Smooth muscle cell (in vitro differentiated cells): ENCODE data around the gene MYOZ2. TPM values are rescaled to one million over a fixed set of nuclear protein-coding genes. Genes with fewer than 3 reads are reported as not detected.
"Not testable (repeated sequence)": the region's sequence is repeated elsewhere in the genome, so short reads cannot be mapped to it uniquely, and the experiment has no call there.

Source experiments
- DNase-seq: peaks from one replicate; lab custom pipeline; 2025; ENCODE audit not compliant: unreplicated experiment; lab: John Stamatoyannopoulos, UW
- H2AFZ ChIP-seq: fragments of 200-600 bp; sonication (generic); 2 replicates; pipeline ENCODE4 v1.6.0; 2016; ENCODE audit warnings: antibody characterized with exemption, low read depth, mild to moderate bottlenecking
- H3F3A ChIP-seq: fragments of 200-600 bp; sonication (generic); 2 replicates; pipeline ENCODE4 v1.6.0; 2017; ENCODE audit warnings: antibody characterized with exemption, low read depth
- H3K27ac ChIP-seq: fragments of 200-600 bp; sonication (generic); 2 replicates; pipeline ENCODE4 v1.5.1; 2016; ENCODE audit warnings: low read depth, mild to moderate bottlenecking
- H3K27me3 ChIP-seq: fragments of 200-600 bp; sonication (generic); 2 replicates; pipeline ENCODE4 v1.6.1; 2016; ENCODE audit warnings: low read depth, mild to moderate bottlenecking
- H3K36me3 ChIP-seq: fragments of 200-600 bp; sonication (generic); 2 replicates; pipeline ENCODE4 v1.5.1; 2016; ENCODE audit warnings: low read depth
- H3K4me1 ChIP-seq: fragments of 200-600 bp; sonication (generic); 2 replicates; pipeline ENCODE4 v1.5.1; 2016; ENCODE audit warnings: low read depth
- H3K4me2 ChIP-seq: fragments of 200-600 bp; sonication (generic); 2 replicates; pipeline ENCODE4 v1.6.0; 2016; ENCODE audit warnings: mild to moderate bottlenecking
- H3K4me3 ChIP-seq: fragments of 200-600 bp; sonication (generic); 2 replicates; pipeline ENCODE4 v1.5.1; 2016; ENCODE audit warnings: mild to moderate bottlenecking
- H3K79me2 ChIP-seq: fragments of 200-600 bp; sonication (generic); 2 replicates; pipeline ENCODE4 v1.6.0; 2016; ENCODE audit warnings: low read depth, mild to moderate bottlenecking
- H3K9ac ChIP-seq: fragments of 200-600 bp; sonication (generic); 2 replicates; pipeline ENCODE4 v1.6.0; 2016; ENCODE audit warnings: low read depth
- H3K9me3 ChIP-seq: fragments of 200-600 bp; sonication (generic); replicated peaks from 2 replicates; pipeline ENCODE4 v1.5.1; 2016; ENCODE audit warnings: low read depth
- H4K20me1 ChIP-seq: fragments of 200-600 bp; sonication (generic); 2 replicates; pipeline ENCODE4 v1.6.0; 2016; ENCODE audit warnings: low read depth
- WGBS: methylation state at CpG from one replicate; pipeline ENCODE4 v1.1.7; 2016; ENCODE audit warnings: low lambda C conversion rate; 5-methylcytosine and 5-hydroxymethylcytosine counted together
- polyA plus RNA-seq: library from polyadenylated mRNA; unstranded; fragments of >200 nt; fragmentation: Nextera tagmentation; extraction: Ambion mirVana; gene quantifications from 2 replicates; pipeline ENCODE4 v1.2.1, GENCODE V29; 2016
- total RNA-seq: library from RNA; depleted of rRNA; stranded (reverse); fragments of >200 nt; gene quantifications from 2 replicates; pipeline ENCODE4 v1.2.3, GENCODE V29; 2014
- TF ChIP-seq, protein P1 (sequence below): fragments of 200-600 bp; sonication (generic); IDR thresholded peaks from 2 replicates; pipeline ENCODE4 v1.5.1; 2017; ENCODE audit warnings: borderline replicate concordance, mild to moderate bottlenecking, antibody characterized with exemption; ENCODE audit not compliant: insufficient read depth, poor library complexity, severe bottlenecking

The MYOZ2 gene
- total and polyA plus RNA-seq, 2 experiments from 2014 or later, result not detected

DNA sequence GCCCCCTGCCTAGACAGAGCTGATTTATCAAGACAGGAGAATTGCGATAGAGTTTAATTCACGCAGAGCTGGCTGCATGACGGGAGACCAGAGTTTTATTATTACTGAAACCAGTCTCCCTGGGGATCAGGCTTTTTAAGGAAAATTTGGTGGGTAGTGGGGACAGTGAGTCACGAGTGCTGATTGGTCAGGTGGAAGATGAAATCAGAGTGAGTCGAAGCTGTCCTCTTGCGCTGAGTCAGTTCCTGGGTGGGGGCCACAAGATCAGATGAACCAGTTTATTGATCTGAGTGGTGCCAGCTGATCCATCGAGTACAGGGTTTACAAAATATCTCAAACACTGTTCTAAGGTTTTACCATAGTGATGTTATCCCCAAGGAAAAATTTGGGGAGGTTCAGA is 36.6 kb downstream of the MYOZ2 start:
- Histone ChIP-seq H3K36me3 (no peaks in the 10 kb centered on the region), H3K27ac (no peak overlapping the region), H4K20me1 (no peaks in the 10 kb centered on the region), H3K27me3 (no peaks in the 10 kb centered on the region), H3K4me2 (no peak overlapping the region), H3K9me3 (no peaks in the 10 kb centered on the region), H3K9ac (no peak overlapping the region), H3K79me2 (no peaks in the 10 kb centered on the region), H3F3A (no peaks in the 10 kb centered on the region), H3K4me1 (no peaks in the 10 kb centered on the region), H2AFZ (no peak overlapping the region), H3K4me3 (no peak overlapping the region)
- DNase-seq, result no peak
- TF ChIP-seq, protein P1, sequence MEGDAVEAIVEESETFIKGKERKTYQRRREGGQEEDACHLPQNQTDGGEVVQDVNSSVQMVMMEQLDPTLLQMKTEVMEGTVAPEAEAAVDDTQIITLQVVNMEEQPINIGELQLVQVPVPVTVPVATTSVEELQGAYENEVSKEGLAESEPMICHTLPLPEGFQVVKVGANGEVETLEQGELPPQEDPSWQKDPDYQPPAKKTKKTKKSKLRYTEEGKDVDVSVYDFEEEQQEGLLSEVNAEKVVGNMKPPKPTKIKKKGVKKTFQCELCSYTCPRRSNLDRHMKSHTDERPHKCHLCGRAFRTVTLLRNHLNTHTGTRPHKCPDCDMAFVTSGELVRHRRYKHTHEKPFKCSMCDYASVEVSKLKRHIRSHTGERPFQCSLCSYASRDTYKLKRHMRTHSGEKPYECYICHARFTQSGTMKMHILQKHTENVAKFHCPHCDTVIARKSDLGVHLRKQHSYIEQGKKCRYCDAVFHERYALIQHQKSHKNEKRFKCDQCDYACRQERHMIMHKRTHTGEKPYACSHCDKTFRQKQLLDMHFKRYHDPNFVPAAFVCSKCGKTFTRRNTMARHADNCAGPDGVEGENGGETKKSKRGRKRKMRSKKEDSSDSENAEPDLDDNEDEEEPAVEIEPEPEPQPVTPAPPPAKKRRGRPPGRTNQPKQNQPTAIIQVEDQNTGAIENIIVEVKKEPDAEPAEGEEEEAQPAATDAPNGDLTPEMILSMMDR, result no peak
- 88% methylated on average over 7 of the region's 7 CpGs for WGBS

DNA sequence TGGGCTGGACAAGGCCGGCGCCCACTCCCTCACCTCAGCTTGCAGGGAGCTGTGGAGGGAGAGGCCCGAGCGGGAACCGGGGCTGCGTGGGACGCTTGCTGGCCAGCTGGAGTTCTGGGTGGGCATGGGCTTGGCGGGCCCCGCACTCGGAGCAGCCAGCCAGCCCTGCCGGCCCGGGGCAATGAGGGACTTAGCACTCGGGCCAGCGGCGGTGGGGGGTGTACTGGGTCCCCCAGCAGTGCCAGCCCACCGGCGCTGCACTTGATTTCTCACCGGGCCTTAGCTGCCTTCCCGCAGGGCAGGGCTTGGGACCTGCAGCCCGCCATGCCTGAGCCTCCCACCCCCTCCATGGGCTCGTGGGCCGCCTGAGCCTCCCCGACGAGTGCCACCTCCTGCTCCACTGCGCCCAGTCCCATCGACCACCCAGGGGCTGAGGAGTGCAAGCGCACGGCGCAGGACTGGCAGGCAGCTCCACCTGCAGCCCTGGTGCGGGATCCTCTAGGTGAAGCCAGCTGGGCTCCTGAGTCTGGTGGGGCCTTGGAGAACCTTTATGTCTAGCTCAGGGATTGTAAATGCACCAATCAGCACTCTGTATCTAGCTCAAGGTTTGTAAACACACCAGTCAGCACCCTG is 38.2 kb downstream of the MYOZ2 start:
- H3K9me3 ChIP-seq, DNase-seq, H4K20me1 ChIP-seq, H3K4me3 ChIP-seq, H3K27ac ChIP-seq, H3K27me3 ChIP-seq, H3K9ac ChIP-seq, H3K4me2 ChIP-seq, H3K36me3 ChIP-seq, H3K4me1 ChIP-seq, H2AFZ ChIP-seq, H3K79me2 ChIP-seq, H3F3A ChIP-seq: not testable (repeated sequence)
- WGBS, result 97% methylated on average over 20 of the region's 30 CpGs

DNA sequence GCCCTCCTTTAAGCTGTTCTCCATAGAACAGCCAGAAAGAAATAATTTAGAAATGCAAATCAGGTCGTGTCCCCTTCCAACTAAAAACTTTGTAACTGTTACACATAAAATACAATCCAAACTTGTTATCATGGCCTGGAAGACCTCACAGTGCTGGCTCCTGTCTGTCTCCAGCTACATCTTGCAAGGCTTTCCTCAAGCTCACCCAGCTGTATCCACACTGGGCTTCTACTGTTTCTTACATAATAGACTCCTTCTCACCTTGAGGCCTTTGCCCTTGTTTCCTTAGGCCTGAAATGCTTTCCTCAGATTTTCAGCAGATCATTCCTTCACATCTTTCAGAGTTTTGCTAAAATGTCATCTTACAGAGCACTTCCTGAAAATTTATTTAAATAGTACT is 43.4 kb downstream of the MYOZ2 start:
- H3K4me3 ChIP-seq, result no peak overlapping the region
- no peaks in the 10 kb centered on the region for H3K79me2 ChIP-seq
- H3K4me2 ChIP-seq, result no peak overlapping the region
- H3K9ac ChIP-seq, result no peak overlapping the region
- no peaks in the 10 kb centered on the region for H4K20me1 ChIP-seq
- no peaks in the 10 kb centered on the region for H3K4me1 ChIP-seq
- H3K9me3 ChIP-seq, result no peaks in the 10 kb centered on the region
- DNase-seq, result no peak
- H3F3A ChIP-seq, result no peaks in the 10 kb centered on the region
- no peak overlapping the region for H3K27ac ChIP-seq
- H3K27me3 ChIP-seq, result no peaks in the 10 kb centered on the region
- TF ChIP-seq, protein P1, result no peak
- 95% methylated on average over 1 of the region's 1 CpG for WGBS
- H2AFZ ChIP-seq, result no peak overlapping the region
- H3K36me3 ChIP-seq, result no peaks in the 10 kb centered on the region

DNA sequence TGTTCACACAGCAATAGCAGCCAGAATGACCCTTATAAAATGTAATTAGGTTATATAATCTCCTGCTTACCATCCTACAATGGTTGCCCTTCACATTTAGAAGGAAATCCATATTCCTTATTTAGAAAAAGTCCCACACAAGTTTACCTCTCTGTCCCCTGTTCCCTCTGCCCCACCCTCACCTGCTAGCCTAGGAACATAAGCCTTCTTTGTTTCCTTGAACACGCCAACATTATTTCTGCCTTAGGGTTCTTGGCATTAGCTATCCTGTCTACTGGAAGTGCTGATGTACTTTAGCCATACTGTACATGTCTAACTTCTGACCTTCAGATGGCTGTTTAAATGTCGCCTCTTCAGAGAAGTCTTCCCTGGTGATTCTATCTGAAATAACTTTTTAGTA is 48.5 kb downstream of the MYOZ2 start:
- Histone ChIP-seq H3K79me2 (no peaks in the 10 kb centered on the region), H3K27me3 (no peaks in the 10 kb centered on the region), H2AFZ (no peak overlapping the region), H4K20me1 (no peaks in the 10 kb centered on the region), H3F3A (no peaks in the 10 kb centered on the region), H3K9me3 (no peaks in the 10 kb centered on the region), H3K27ac (no peak overlapping the region), H3K36me3 (no peaks in the 10 kb centered on the region), H3K9ac (no peak overlapping the region), H3K4me3 (no peak overlapping the region), H3K4me1 (no peaks in the 10 kb centered on the region), H3K4me2 (no peak overlapping the region)
- DNase-seq, result no peak
- TF ChIP-seq, protein P1, result no peak
- 81% methylated on average over 2 of the region's 2 CpGs for WGBS
